ENCODE results near the gene DMTF1. TPM values are rescaled to one million over a fixed set of nuclear protein-coding genes. Genes with fewer than 3 reads are reported as not detected.
A peak's percentile ranks its signal among the peaks of the same experiment; 100 is the strongest.
"Not testable (repeated sequence)": the region's sequence is repeated elsewhere in the genome, so short reads cannot be mapped to it uniquely, and the experiment has no call there.

DMTF1 gene
- total and polyA plus RNA-seq, 12 donors: 10.8 to 60.8 (median 21.8) TPM

DNA sequence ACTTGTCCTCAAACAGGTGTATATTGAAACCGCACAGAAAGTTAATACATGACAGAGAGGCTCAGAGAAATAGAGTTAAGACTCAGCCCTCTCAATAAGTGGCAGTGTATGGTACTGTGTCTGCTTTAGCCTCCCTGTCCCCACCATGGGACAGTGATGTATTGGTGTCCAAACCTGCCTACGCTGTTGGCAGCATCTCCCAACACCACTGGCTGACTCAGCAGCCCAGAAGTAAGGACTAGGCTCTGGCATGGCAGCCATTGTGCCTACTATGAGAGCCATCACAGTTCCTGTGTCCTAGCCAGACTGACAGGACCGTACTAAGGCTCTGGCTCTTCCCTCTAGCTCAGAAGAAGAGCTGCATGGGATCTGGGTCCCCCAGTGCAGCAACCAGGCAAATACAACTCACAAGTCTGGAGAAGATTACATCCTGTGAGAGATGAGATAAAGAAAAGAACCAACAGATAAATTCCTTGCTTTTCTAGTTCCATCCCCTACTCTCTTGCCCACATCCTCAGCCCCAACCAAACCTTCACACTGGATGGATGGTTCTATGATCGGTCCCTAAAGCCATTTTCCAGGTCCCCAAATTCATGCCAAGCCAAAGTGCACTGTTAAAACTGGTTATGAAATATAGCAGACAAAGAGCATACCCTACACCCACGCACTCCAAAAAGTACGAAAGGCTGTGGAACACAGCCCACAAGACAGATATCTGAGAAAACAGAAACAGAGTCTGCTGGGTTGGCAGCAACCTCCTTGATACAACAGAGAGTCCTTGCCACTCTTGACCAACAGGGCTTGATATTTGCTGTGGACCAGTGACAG, 44.1 kb upstream of the DMTF1 start:
- no peak for TF ChIP-seq CTCF (IDR thresholded peaks at IDR 0.05)
- Histone ChIP-seq H3K9me3 (peaks cover 0 to 7% (median 0%) of the 10 kb centered on the region in 11 donors), H3K36me3 (no peaks in the 10 kb centered on the region), H3K4me1 (no peaks in the 10 kb centered on the region), H3K27ac (no peak overlapping the region), H3K4me3 (no peak overlapping the region), H3K27me3 (no peaks in the 10 kb centered on the region)
- 76 to 86% methylated on average over 6 of the region's 6 CpGs for WGBS, 2 donors
- ATAC-seq (no peak), DNase-seq (no peak)
- intact Hi-C loops (cut with DNase I): no loop called here

GRCh38 chr7:87110778-87111177, 41.5 kb upstream of the DMTF1 start:
- WGBS, 2 donors: 41 to 60% methylated on average over 2 of the region's 2 CpGs

DNA sequence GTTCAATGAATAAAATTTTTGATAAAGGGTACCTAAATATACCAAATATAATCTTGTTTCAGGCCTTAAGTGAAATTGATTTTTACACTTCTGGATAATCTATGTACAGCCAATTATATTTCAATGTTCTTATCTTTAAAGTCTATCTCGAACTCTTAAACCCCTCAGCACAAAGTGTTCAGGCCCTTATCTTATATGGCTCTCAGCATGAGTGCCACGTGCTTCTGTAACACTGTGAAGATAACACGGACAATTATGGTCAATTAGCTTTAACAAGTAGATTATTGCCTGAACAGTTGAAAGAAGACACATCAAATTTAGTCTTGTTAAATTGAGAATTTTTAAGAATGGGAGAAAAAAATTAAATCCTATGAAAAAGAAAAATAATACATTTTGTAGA, 40.4 kb upstream of the DMTF1 start:
- peaks cover 0 to 13% (median 0%) of the 10 kb centered on the region in 11 donors for H3K9me3 ChIP-seq
- no peak overlapping the region for H3K27ac ChIP-seq
- no peaks in the 10 kb centered on the region for H3K4me1 ChIP-seq
- WGBS, 2 donors: 33 to 43% methylated on average over 3 of the region's 3 CpGs
- H3K27me3 ChIP-seq: no peaks in the 10 kb centered on the region
- ATAC-seq (no peak), DNase-seq (no peak)
- intact Hi-C loops (cut with DNase I): no loop called here
- no peak overlapping the region for H3K4me3 ChIP-seq
- no peaks in the 10 kb centered on the region for H3K36me3 ChIP-seq
- no peak for TF ChIP-seq CTCF (IDR thresholded peaks at IDR 0.05)

More at GRCh38 chr7:87110778-87111177, 41.5 kb upstream of the DMTF1 start:
- intact Hi-C loops (cut with DNase I): no loop called here
- no peak for TF ChIP-seq CTCF (IDR thresholded peaks at IDR 0.05)
- no peaks in the 10 kb centered on the region for H3K27me3 ChIP-seq
- ATAC-seq: no peak
- H3K36me3 ChIP-seq: no peaks in the 10 kb centered on the region
- no peaks in the 10 kb centered on the region for H3K4me1 ChIP-seq
- no peak for DNase-seq
- H3K27ac ChIP-seq: no peak overlapping the region
- no peak overlapping the region for H3K4me3 ChIP-seq
- H3K9me3 ChIP-seq: peaks cover 0 to 13% (median 0%) of the 10 kb centered on the region in 11 donors

- Histone ChIP-seq H3K4me3 (no peak overlapping the region), H3K4me1 (no peaks in the 10 kb centered on the region), H3K9me3 (peaks cover 0 to 13% (median 0%) of the 10 kb centered on the region in 11 donors), H3K36me3 (no peaks in the 10 kb centered on the region), H3K27ac (no peak overlapping the region), H3K27me3 (no peaks in the 10 kb centered on the region)
- DNase-seq: peak in 1 of 2 donors; percentile 16
- peak in 2 of 8 donors; percentile 27 to 38 for ATAC-seq
- no peak for TF ChIP-seq CTCF (IDR thresholded peaks at IDR 0.05)
- intact Hi-C loops (cut with DNase I): no loop called here
- WGBS, 2 donors: 73% methylated on average over 1 of the region's 1 CpG
Observed at GRCh38 chr7:87113077-87113476, 39.2 kb upstream of the DMTF1 start.

DNA sequence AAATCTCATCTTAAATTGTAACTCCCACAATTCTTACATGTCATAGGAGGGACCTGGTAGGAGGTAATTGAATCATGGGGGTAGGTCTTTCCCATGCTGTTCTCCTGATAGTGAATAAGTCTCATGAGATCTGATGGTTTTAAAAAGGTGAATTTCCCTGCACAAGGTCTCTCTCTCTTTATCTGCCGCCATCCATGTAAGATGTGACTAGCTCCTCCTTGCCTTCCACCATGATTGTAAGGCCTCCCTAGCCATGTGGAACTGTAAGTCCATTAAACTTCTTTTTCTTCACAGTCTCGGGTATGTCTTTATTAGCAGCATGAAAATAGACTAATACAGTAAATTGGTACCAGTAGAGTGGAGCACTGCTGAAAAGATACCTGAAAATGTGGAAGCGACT, 38.3 kb upstream of the DMTF1 start:
- intact Hi-C loops (cut with DNase I); H3K27me3 ChIP-seq; H3K27ac ChIP-seq; H3K36me3 ChIP-seq; H3K4me1 ChIP-seq; DNase-seq; H3K4me3 ChIP-seq; ATAC-seq: not testable (repeated sequence)
- 91 to 96% methylated on average over 3 of the region's 3 CpGs for WGBS, 2 donors
- peaks cover 0 to 13% (median 0%) of the 10 kb centered on the region in 11 donors for H3K9me3 ChIP-seq

DNA sequence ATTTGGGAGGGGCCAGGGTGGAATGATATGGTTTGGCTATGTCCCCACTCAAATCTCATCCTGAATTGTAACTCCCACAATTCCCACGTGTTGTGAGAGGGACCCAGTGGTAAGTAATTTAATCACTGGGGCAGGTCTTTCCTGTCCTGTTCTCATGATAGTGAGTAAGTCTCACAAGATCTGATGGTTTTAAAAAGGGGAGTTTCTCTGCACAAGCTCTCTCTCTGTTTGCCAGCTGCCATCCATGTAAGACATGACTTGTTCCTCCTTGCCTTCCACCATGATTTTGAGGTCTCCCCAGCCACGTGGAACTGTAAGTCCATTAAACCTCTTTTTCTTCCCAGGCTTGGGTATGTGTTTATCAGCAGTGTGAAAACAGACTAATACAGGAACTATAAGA, 36.5 kb upstream of the DMTF1 start:
- not testable (repeated sequence) for ATAC-seq

More for the DNA sequence above, 36.5 kb upstream of the DMTF1 start:
- H3K9me3 ChIP-seq: peaks cover 0 to 13% (median 0%) of the 10 kb centered on the region in 11 donors
- H3K4me3 ChIP-seq; H3K36me3 ChIP-seq; H3K4me1 ChIP-seq; intact Hi-C loops (cut with DNase I); H3K27ac ChIP-seq; DNase-seq; H3K27me3 ChIP-seq: not testable (repeated sequence)
- WGBS, 2 donors: 69 to 72% methylated on average over 2 of the region's 2 CpGs

Measured in heart right ventricle (tissue), 16 donors.